SIG-M5 (cell line): ENCODE measurements around the gene KRT23.

Experiments
- DNase-seq: peaks from one replicate; lab custom pipeline; 2025; lab: John Stamatoyannopoulos, UW

Gene KRT23

DNA sequence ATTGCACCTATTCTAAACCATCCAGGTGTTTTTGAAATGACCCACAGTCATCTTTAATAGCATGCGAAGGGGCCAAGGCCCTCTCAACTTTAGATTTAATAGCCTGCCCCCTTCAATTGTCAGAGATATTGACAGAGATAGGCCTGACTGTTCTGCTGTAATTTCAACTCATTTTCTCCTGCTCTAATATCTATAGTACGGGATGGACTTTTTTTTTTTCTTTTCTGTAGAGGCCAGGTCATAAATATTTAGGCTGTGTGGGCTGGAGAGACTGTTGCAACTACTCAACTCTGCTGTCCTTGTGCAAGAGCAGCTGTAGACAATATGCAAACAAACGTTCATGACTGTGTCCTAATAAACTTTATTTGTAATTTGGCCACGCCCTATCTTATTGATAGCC, 27.7 kb downstream of the KRT23 start:
- DNase-seq: no peak

DNA sequence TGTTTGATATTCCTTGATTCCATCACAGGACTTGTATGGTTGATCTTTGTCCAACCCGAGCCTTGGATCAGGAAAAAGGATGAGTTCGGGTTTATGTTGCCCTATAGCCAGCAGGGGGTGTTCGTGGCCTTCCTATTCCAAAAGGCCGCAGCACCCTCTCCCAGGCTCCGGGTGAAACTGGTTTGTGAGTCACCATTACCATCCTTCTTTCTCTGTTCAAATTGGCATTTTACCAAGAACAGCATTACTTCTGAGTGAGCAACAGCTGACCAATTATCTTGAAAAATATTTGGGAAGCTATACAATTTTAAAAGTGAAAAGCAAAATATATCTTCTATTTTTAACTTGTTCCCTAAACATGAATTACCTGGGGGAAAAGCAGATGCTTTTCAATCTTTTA, 28.1 kb downstream of the KRT23 start:
- DNase-seq: no peak

DNA sequence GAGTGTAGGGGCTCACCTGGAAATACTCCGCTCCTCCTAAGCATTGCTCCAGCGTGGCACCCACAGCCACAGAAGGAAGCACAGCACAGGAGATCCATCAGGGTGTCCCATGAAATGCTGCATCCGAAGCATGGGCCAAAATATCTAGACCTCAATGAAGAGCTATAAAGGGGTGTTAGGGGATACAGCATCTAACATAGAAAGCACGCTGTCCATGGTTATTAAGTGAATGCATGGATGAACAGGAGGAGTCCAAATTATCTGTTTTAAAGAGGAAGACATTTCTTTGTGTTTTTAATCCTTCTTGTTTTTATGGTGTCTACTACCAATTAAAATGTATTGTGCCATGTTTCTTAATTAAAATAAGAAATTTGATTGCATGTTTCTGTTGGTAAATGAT, 30.8 kb downstream of the KRT23 start:
- no peak for DNase-seq

DNA sequence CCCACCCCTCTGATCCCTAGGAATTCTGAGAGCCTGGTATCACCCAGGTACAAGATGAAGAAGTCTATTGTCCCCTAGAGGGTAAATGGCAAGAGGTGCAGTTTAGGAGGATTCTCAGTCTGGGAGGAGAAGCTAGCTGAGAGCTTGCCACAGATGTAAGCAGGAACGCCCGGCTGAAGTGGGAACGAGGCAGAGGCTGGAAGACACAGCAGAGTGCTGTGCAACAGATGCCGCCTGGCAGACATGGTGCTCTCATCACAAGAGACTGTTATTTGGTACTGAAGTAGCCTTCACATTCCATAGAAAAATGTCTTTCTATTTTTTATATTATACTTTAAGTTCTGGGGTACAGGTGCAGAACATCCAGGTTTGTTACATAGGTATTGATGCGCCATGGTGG, 32.1 kb downstream of the KRT23 start:
- no peak for DNase-seq

DNA sequence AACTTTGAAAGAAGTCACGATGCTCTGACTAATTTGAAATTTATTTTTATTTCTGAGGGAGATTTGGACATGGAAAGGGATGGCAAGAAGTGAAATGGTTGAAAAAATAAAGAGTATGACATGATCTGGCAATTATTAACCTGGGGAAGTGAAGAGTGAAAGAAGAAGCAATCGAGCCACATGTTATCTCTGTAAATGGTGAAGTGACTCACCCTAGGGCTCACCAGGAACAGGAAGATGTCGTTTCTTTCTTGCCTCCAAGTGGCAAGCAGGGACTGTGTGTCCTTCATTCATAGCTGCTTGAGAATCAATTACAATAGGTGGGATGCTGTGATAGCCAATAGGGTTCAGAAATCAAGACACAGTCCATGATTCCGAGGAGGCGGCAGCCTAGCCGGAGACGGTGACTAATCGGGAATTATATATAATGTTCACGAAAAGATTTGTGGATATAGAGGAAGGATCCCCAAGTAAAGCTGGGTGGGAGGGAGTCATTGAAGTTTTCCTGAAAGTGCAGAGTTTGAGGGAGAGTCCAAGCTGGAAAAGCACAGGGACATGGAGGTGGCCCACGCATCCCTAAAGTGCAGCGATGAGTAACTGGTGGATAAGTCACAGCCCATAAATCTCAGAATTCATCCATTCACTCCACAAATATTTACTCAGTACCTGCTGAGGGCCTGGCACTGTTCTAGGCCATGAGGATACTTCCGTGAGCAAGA, 34.2 kb downstream of the KRT23 start:
- DNase-seq: no peak

DNA sequence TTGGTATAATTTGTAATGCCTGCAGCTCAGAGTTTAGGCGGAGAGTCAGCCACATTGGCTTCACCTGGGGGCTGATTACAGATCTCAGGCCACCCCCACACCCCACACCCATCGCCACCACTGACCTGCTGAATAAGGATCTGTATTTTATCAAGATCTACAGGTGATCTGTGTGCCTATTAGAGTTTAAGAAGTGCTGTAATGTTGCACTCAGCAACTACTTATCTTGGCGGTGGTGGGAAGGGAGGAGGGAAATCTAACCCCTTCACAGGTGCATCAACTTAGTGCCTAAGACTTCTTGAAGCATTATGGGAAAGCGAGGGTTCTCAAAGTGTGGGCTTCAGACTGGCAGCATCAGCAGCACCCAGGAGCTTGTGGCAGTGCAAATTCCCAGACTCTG, 34.9 kb downstream of the KRT23 start:
- no peak for DNase-seq

DNA sequence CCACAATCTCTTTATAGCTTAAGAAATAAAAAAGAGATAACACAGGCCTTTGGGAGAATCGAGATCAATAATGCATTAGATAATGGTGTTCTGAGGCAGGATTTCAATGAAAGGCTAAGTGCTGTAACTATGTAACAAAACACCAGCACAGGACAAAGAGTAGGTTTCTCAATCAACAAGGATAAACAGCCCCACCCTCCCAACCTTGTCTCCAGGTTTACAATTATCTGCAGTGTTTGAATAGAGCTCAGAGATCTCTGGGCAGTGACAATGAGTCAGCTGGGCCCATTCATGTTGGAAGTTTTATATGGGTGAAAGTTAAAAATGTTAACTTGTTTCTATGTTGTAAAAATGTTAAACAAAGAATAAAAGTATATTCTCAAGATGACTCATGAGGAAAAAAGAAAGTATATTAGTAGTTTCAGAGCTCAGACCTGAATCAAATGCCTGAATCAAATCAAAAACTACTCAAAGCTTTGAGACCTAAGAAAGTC, 35.4 kb downstream of the KRT23 start:
- DNase-seq: no peak

DNA sequence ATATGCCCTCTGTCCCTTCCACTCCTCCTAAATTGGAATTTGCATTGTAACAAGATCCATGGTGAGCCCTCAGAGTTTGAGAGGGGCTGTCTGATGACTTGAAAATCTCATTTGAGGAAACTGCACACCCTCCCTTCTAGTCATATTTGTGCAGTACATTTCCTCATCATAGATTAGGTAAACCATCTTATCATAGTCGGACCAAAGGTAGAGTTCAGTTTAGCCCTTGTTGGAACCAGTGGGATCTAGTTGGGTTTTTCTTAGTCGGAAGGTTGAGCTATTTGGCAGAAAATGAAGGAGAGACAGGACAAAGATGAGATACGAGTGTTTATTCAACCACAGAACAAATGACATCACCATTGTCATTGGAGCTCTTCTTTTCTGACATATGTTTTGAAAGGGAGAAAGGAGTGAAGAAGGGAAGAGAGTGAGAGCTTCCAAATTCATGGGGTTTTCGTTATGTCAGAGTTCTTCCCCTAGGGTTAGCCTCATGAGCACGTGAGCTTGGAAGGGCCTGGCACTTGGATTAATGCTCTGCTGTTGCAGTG, 36.6 kb downstream of the KRT23 start:
- no peak for DNase-seq

DNA sequence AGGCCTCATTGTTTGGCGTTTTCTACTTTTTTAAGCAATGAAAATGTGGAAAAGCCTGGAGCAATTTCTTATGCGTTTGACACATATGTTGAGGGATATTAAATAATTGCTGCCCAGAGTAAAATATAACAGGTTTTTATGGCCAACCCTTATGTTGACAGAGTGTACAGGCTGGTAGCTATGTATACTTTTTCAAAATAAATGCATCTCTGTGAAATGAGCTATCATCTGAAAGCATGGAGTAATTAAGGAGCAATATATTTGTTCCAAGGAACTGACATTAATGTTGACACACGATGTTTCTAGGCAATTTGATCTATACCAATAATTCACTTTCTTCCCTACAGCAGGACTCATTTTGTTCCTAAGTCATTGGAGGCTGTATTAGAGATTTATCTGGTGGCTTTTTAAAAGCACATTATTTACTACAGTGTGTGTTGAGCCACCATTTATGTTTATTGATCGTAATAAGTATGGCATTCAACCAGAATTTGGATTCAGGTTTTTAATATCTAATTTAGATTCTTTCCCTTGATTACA, 40.5 kb downstream of the KRT23 start:
- no peak for DNase-seq

DNA sequence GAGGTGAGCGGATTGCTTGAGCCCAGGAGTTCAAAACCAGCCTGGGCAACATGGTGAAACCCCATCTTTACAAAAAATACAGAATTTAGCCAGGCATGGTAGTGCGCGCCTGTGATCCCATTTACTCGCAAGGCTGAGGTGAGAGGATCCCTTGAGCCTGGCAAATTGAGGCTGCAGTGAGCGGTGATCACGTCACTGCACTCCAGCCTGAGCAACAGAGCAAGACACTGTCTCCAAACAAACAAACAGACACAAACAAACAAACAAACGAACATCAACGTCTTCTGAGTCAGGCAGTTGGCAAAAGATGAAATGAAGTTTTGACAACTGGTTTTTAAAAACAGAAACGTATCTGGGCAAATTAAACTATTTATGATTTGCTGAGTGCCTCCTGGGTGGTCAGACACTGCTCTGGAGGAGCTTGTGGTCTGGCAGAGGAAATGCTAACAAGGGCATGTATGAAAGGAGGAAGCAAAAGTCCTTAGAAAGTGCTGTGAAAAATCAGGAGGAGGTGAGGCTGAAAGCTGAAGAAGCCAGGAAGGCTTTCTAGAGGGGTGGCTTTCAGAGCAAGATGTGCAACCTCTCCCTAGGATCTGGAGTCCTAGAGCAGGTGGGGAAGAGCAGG, 42.2 kb downstream of the KRT23 start:
- DNase-seq: no peak

DNA sequence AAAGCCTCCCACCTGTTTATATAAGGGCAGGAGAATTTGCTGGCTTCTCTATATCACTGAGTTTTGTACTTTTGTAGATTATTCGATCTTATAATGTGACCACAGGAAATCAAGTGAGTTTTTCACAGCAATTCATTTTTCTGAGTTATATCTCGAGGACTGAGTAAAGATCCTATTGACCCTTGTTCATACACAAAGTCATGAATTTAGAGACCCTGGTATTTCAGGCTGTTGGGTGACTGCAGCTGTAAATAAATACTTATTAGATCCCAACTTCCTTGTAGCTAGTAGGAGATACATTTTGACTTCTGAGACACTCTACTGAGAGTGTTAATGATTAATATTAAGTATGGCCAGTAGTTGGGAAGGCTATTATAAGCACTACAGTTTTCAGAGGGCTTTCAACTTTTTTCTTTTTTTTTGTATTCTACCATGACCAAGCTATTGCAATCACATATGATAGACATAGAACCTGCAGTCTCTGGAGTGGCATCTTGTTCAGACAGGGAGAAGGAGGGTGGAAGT, 49.2 kb downstream of the KRT23 start:
- no peak for DNase-seq

DNA sequence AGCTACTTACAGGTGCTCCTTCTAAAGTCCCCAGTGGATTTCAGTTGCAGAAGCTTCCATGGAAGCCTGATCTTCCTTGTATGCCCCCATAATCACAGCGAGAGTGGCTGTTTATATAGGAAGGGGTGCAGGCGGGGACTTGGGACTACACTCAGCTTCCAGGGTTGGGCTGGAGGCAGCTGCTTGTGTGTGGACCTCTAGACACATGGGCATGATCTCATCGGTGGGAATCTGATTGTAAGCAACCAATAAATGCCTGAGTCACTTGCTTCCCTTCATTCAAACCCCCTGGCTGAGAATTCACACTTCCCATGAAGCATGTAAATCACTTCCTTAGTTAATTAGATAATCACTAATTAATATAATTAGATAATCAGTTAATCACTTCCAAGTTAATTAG, 51.4 kb downstream of the KRT23 start:
- DNase-seq: no peak

DNA sequence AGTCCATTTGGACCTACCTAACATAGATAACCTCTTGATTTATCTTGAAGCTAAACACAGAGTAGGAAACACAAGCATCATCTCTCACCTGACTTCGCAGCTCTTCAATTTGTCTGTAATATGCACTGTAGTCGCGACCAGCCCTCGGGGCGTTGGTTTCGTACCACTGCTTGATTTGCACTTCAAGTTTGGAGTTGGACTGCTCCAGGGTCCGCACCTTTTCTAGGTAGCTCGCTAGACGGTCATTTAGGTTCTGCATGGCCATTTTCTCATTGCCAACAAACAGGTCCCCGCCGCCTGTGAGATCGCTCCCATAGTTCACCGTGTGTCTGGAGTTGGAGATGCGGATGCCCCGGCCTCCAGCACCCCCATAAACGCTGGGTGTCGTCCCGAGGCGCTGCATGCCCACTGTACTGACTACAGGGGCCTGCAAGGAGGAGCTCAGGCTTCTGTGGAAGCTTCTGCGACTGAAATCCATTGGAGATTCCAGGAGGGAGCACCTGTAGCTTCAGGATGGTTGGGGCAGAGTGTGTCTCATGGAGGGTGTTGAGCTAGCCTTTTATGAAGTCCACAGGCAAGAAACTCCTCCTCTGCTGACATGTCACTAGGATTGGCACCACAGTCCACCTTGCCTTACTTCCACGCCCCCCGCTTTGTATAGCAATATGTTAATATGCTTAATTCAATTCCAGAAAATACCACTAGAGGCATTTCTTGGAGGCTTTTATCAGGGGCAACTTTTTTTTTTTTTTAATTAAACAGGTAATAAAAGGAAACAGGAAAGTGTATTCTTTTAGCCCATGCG, 52.5 kb downstream of the KRT23 start, which contains the start of gene KRT20:
Gene KRT20, minus strand, starts transcription at position 535 of the 805 bp plus-strand sequence. Its CDS starts 57 bp downstream, at position 478.
- no peak for DNase-seq

DNA sequence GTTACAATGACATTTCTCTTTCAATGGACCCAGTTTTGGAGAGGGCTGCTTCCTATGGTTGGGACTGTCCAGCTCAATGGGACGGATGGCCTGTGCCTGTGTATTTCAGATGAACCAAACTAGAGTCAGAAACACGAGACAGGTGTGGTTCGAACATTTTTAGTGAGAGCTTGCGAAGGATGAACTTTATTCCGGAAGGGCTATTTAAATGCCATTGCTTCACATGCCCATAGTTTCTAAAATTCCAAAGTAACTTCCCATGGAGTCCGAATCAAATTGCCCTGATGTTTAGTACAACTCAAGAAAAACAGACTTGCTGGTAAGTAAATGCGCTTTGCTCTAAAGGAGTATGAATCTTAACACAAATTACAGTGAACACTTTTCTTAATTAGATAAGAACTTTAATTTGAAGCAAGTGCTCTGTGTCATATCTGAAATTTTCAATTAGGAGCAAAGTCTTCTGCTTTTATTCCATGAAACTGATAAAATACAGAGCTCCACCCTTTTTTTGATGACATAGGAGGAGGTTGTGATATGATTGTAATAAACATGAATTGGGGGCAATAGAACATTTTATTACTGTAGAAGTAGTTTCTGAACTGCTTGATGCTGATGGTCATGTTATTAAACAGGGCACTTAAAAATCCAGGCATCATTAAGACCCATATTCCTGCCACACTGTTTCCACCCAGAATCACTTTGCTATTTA, 53.7 kb downstream of the KRT23 start:
- no peak for DNase-seq

DNA sequence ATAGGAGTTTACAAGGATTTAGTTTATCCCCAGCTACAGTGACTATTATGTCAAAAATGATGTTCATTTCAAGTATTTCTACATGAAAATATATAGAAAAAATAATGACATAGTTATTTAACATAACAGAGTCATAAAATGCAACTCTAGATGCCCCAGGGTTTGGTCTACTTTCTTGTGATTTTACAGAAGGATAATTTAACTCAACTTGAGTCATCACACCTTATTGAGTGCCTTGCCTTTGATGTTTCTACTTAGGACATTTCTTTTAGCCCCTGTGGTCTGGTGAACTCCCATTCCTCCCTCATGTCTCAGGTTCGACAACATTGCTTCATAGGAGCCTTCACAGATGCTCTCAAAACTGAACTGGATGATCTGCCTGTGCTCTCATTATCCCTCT, 54.4 kb downstream of the KRT23 start:
- no peak for DNase-seq

DNA sequence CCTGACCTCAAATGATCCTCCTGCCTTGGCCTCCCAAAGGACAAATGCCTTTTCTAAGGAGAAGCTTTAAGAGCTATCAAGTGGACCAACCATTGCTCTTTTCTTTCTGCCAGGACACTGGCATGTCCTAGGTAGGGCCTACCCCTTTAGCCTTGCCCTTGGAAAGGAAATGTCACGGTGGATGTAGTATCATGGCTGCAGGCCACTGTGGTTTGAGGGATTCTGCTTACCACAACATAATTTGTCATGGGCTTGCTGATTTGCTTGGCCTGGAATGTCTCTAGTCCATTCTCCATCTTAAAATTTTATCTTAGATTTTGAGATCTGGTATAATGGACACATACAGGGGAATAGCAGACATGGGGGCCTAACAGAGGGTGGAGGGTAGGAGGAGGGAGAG, 58.4 kb downstream of the KRT23 start:
- no peak for DNase-seq

DNA sequence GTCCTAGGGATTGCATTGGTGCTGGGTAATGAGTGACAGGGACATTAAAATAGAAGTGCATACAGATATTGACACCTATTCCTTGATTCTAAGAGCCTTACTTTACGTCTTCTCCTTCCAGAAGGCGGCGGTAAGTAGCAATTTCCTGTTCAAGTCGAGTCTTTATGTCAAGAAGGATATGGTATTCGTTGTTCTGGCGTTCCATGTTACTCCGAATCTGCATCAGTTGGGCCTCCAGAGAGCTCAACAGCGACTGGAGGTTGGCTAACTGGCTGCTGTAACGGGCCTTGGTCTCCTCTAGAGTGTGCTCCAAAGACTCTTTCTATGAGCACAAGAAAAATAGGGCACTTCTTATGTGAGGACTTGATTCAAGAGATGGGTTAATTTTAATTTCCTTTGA, 59.4 kb downstream of the KRT23 start:
- no peak for DNase-seq

DNA sequence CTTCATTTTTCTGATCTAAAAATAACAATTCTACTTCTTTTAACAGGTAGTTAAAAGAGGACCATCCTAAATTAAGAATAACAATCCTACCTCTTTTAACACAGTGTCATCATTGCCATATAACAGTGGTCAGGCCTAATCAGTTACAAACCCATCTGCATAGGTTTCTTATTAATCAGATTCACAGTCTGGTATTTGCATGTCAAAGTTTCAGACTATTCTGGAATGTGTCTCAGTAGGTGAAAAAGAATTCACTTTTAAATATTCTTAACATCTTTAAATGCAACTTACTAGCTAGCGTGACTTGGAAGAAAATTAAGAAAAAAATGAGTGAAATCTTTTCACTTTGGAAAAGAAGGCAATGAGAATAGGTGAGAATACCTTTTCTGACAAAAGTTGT, 63.6 kb downstream of the KRT23 start:
- DNase-seq: no peak

DNA sequence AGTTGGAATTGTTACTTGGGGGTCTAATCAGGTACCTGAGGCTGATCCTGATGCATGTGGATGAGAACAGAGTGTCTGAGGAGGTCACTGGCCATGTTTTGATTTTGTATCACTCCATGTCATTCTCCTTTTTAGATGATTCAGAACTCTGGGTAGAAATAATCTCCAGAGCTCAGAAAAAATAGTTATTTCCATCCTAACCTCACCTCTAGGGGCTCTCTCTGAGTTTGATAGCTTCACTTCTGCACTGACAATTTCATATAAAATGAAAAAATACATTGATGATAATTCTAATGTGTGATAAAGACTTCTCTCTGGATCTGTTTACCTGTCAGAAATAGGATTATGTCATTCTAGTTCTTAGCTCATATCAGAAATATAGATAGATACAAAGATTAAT, 64.2 kb downstream of the KRT23 start:
- DNase-seq: no peak
